ENCODE measurements around the gene CCHCR1.
"Not testable (repeated sequence)": the region's sequence is repeated elsewhere in the genome, so short reads cannot be mapped to it uniquely, and the experiment has no call there.

Gene CCHCR1

GRCh38 chr6:31165986-31166385 lies 8.4 kb upstream of the CCHCR1 start:
- no peak overlapping the region for H3K4me3 ChIP-seq (ENCODE audit: low read depth, low read length)
- no peak for TF ChIP-seq CTCF (IDR thresholded peaks at IDR 0.05; ENCODE audit: borderline replicate concordance, insufficient read depth, low read depth, low read length)

- H3K4me3 ChIP-seq (ENCODE audit: low read depth, low read length), result not testable (repeated sequence)
Observed at GRCh38 chr6:31165064-31165832, 7.6 kb upstream of the CCHCR1 start.

GRCh38 chr6:31164475-31165063 lies 7.0 kb upstream of the CCHCR1 start:
- H3K4me3 ChIP-seq (ENCODE audit: low read depth, low read length), result not testable (repeated sequence)

GRCh38 chr6:31163922-31164321 lies 6.3 kb upstream of the CCHCR1 start:
- no peak for TF ChIP-seq CTCF (IDR thresholded peaks at IDR 0.05; ENCODE audit: borderline replicate concordance, insufficient read depth, low read depth, low read length)
- H3K4me3 ChIP-seq (ENCODE audit: low read depth, low read length), result no peak overlapping the region

- no peak for TF ChIP-seq CTCF (IDR thresholded peaks at IDR 0.05; ENCODE audit: borderline replicate concordance, insufficient read depth, low read depth, low read length)
- H3K4me3 ChIP-seq (ENCODE audit: low read depth, low read length), result no peak overlapping the region
Observed at GRCh38 chr6:31162463-31163165, 5.0 kb upstream of the CCHCR1 start.

GRCh38 chr6:31161216-31162126 lies 3.9 kb upstream of the CCHCR1 start:
- no peak overlapping the region for H3K4me3 ChIP-seq (ENCODE audit: low read depth, low read length)
- no peak for TF ChIP-seq CTCF (IDR thresholded peaks at IDR 0.05; ENCODE audit: borderline replicate concordance, insufficient read depth, low read depth, low read length)

GRCh38 chr6:31158863-31159855 lies 1.6 kb upstream of the CCHCR1 start:
- peak; percentile 38; the same call in 1 of the 2 replicates for TF ChIP-seq CTCF (IDR thresholded peaks at IDR 0.05; ENCODE audit: borderline replicate concordance, insufficient read depth, low read depth, low read length)
- peak overlapping the region; percentile 69 for H3K4me3 ChIP-seq (ENCODE audit: low read depth, low read length)
